Heart left ventricle (tissue), 16 donors: ENCODE measurements around the gene TASP1. TPM values are rescaled to one million over a fixed set of nuclear protein-coding genes. Genes with fewer than 3 reads are reported as not detected.

ENCODE experiments used
- ATAC-seq, 4 donors: fragments of 200-7000 bp; cut with Tn5 transposase; one replicate each; pipeline ENCODE4 v1.9.1; 2020 to 2022; ENCODE audit warnings: moderate library complexity in 4 of 4, mild to moderate bottlenecking in 3 of 4, moderate number of reproducible peaks in 1 of 4
- DNase-seq, 5 donors: peaks; one replicate each; pipeline ENCODE4 v3.0.0-alpha.2; 2020
- H3K27ac ChIP-seq, 12 donors: fragments of 200-600 bp; sonication (generic) in 4 of 12; one replicate each; pipeline versions ENCODE4 v1.5.0 to v1.8.0; 2016 to 2022; ENCODE audit warnings: mild to moderate bottlenecking in 2 of 12
- H3K27me3 ChIP-seq, 9 donors: fragments of 200-600 bp; sonication (generic) in 2 of 9; one replicate each; pipeline versions ENCODE4 v1.5.1 to v1.8.0; 2016 to 2022; ENCODE audit warnings: mild to moderate bottlenecking in 3 of 9
- H3K36me3 ChIP-seq, 9 donors: fragments of 200-600 bp; sonication (generic) in 2 of 9; one replicate each; pipeline versions ENCODE4 v1.5.0 to v1.8.0; 2018 to 2022; ENCODE audit warnings: mild to moderate bottlenecking in 2 of 9
- H3K4me1 ChIP-seq, 12 donors: fragments of 200-600 bp; sonication (generic) in 4 of 12; one replicate each; pipeline versions ENCODE4 v1.5.0 to v1.8.0; 2016 to 2022; ENCODE audit warnings: mild to moderate bottlenecking in 3 of 12
- H3K4me3 ChIP-seq, 12 donors: fragments of 200-600 bp; sonication (generic) in 4 of 12; one replicate each; pipeline versions ENCODE4 v1.5.0 to v1.8.0; 2017 to 2022; ENCODE audit warnings: mild to moderate bottlenecking in 9 of 12, moderate library complexity in 4 of 12
- H3K9me3 ChIP-seq, 12 donors: fragments of 200-600 bp; sonication (generic) in 4 of 12; one replicate each; pipeline versions ENCODE4 v1.5.0 to v1.8.0; 2016 to 2022; ENCODE audit warnings: mild to moderate bottlenecking in 1 of 12
- POLR2A ChIP-seq, 2 donors: fragments of 450-650 bp; IDR thresholded peaks; one replicate each; pipeline ENCODE4 v1.6.1; 2017; ENCODE audit warnings: antibody characterized with exemption in 2 of 2, mild to moderate bottlenecking in 2 of 2, moderate library complexity in 2 of 2
- WGBS, 4 donors: extraction: QIAGEN DNeasy Blood & Tissue Kit in 2 of 4; methylation state at CpG; one replicate each; pipeline versions ENCODE4 v1.1.5 to v1.1.7; 2013 to 2018; 5-methylcytosine and 5-hydroxymethylcytosine counted together
- intact Hi-C, 10 donors: fragments of 100-400 bp; cut with DNase I; formaldehyde crosslinking; loops; one replicate each; pipeline versions ENCODE4 v1.11.1 to v1.14.2; 2022
- polyA plus RNA-seq, 2 donors: library from polyadenylated mRNA; stranded (reverse); fragments of 200-250 nt; gene quantifications; one replicate each; pipeline ENCODE4 v1.2.3, GENCODE V29; 2013
- total RNA-seq, 9 donors: library from RNA; depleted of rRNA in 2 of 9; stranded (reverse); fragments of >200 nt in 2 of 9; fragmentation: NEBNext Ultra II Directional in 3 of 9; extraction: Animal tissue kit (Norgen Biotek cat#: 25700) in 3 of 9; gene quantifications; one replicate each; pipeline versions ENCODE4 v1.1.0 to v1.2.4, GENCODE V29; 2016 to 2023
- TF ChIP-seq, protein P1 (sequence below), 12 donors: fragments of 200-600 bp; sonication (generic) in 4 of 12; IDR thresholded peaks; one replicate each; pipeline versions ENCODE4 v1.5.0 to v1.8.0; 2018 to 2022; ENCODE audit warnings: antibody characterized with exemption in 12 of 12, mild to moderate bottlenecking in 5 of 12
- donor health status: ischemic (EF 13 %, LVEDD 7.1; RV severe dilation, severe dysfunction).
- donor health status: healthy with polysubstance abuse.
- donor health status: DM: no; HTN: yes; CAD: no.
- donor health status: DM: no; HTN: no; CAD: no.
- donor health status: ischemic (EF 25% LVEDD 6.9; RV normal size, moderate dysfunction).
- donor health status: ischemic (EF 25% LVEDD 5.7; RV mildly dilated, moderate dysfunction).
- donor health status: healthy.
- donor health status: DM: yes; HTN: yes; CAD: no.
- donor health status: ischemic (EF 35%, LVEDD 5.7; RV mildly dilated, moderate dysfunction).
- donor health status: nonischemic (EF 11% LVEDD 7.7; RV severe dilation, severe dysfunction).
- donor health status: DM: yes; HTN: yes; CAD: no.
- donor health status: PGD.
- donor health status: ischemic (EF 29% LVEDD 5.4; RV normal size, mild dysfunction).
- donor health status: nonischemic (EF 23%, LVEDD 6.1; RV moderate dilation, normal function).

The TASP1 gene
- total and polyA plus RNA-seq, 11 donors, result 1.6 to 8.6 (median 5.3) TPM

DNA sequence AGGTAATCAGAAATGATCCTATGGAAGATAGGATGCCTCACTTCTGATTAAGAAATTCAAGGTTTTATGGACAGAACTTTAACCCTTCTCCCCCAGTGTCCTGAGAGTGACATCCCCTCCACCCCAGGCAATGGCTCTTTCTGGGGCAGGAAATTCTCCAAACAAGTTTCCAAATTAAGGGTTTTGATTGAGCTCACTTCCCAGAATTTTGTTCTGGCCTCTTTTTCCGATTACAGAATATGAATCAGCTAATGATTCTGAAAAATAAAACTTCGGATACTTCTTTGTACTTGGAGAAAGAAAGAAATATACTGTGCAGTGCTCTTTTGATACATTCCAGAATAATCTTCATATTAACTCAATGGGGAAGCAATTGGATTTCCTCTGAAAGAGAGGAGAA, 32.8 kb upstream of the TASP1 start:
- no peaks in the 10 kb centered on the region for H3K27me3 ChIP-seq
- DNase-seq (no peak), ATAC-seq (peak in 2 of 4 donors; percentile 54)
- TF ChIP-seq POLR2A (IDR thresholded peaks at IDR 0.05), result no peak
- TF ChIP-seq, protein P1, sequence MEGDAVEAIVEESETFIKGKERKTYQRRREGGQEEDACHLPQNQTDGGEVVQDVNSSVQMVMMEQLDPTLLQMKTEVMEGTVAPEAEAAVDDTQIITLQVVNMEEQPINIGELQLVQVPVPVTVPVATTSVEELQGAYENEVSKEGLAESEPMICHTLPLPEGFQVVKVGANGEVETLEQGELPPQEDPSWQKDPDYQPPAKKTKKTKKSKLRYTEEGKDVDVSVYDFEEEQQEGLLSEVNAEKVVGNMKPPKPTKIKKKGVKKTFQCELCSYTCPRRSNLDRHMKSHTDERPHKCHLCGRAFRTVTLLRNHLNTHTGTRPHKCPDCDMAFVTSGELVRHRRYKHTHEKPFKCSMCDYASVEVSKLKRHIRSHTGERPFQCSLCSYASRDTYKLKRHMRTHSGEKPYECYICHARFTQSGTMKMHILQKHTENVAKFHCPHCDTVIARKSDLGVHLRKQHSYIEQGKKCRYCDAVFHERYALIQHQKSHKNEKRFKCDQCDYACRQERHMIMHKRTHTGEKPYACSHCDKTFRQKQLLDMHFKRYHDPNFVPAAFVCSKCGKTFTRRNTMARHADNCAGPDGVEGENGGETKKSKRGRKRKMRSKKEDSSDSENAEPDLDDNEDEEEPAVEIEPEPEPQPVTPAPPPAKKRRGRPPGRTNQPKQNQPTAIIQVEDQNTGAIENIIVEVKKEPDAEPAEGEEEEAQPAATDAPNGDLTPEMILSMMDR (IDR thresholded peaks at IDR 0.05), result no peak
- H3K4me3 ChIP-seq, result no peak overlapping the region
- peaks cover 0 to 14% (median 3%) of the 10 kb centered on the region in 12 donors for H3K4me1 ChIP-seq
- intact Hi-C loops, result no loop called here
- no peaks in the 10 kb centered on the region for H3K9me3 ChIP-seq
- 39 to 56% (median 49%) methylated on average over 2 of the region's 2 CpGs for WGBS, 4 donors
- peak overlapping the region in 8 of 12 donors; percentile 4 to 79 (median 34) for H3K27ac ChIP-seq
- no peaks in the 10 kb centered on the region for H3K36me3 ChIP-seq

DNA sequence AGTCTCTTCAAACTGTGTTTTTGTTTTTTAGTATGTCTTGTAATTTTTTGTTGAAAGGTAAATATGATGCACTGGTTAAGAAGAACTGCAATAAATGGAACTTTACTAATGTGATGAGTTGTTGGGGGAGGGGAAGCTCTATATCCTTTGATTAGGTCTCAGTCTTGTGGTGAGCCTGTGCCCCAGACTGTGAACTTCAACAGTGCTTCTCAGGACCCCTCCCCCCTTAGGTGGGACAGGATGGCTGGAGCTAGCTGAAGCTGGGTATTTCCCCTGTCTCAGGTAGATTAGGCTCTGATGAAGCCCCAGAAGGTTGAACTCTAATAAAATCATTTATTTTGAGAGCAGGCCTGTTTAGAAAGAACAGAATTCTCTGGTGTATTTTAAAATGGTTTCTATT, 31.4 kb upstream of the TASP1 start:
- intact Hi-C loops, result no loop called here
- no peak overlapping the region for H3K27ac ChIP-seq
- H3K4me1 ChIP-seq, result peaks cover 0 to 14% (median 3%) of the 10 kb centered on the region in 12 donors
- H3K27me3 ChIP-seq, result no peaks in the 10 kb centered on the region
- DNase-seq, result no peak
- no peak overlapping the region for H3K4me3 ChIP-seq
- no peak for TF ChIP-seq POLR2A (IDR thresholded peaks at IDR 0.05)
- TF ChIP-seq, protein P1 (IDR thresholded peaks at IDR 0.05), result no peak
- no peaks in the 10 kb centered on the region for H3K9me3 ChIP-seq
- no peaks in the 10 kb centered on the region for H3K36me3 ChIP-seq
- ATAC-seq, result no peak

DNA sequence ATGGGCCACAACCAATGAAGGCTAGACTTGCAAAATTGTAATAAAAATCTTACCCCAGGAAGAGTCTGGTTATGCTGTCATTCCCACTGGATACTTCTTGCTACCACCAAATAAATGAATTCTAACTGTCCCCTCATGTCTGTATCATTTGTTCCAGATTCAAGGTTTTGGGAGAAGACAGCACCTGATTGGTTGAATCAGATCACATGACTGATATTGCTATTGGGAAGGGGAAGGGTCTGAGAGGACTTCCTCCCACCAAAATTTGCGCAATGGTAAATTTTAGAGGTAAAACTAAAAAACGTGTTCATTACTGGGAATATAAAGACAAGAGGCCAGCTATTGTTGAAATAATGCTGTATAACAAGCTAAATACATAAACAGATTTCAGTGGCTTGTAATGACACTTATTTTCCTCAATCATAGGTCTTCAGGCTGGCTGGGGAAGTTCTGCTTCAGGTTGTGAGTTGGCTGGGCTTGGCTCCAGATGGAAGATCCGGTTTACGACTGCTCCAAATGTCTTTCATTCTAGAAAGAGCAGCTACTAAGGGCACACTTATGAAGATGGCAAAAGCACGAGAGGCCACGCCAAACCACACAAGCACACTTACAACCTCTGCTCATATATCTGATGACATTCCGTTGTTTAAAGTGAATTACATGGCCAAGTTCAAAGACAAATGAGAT, 27.1 kb upstream of the TASP1 start:
- Histone ChIP-seq H3K4me3 (no peak overlapping the region), H3K9me3 (no peaks in the 10 kb centered on the region), H3K27ac (no peak overlapping the region), H3K4me1 (peaks cover 0 to 4% (median 0%) of the 10 kb centered on the region in 12 donors), H3K27me3 (no peaks in the 10 kb centered on the region), H3K36me3 (no peaks in the 10 kb centered on the region)
- TF ChIP-seq POLR2A (IDR thresholded peaks at IDR 0.05), result no peak
- TF ChIP-seq, protein P1 (IDR thresholded peaks at IDR 0.05), result no peak
- no peak for ATAC-seq
- DNase-seq, result no peak
- 69 to 78% (median 74%) methylated on average over 7 of the region's 7 CpGs for WGBS, 4 donors
- intact Hi-C loops, result no loop called here

GRCh38 chr20:13661070-13661685, 22.4 kb upstream of the TASP1 start:
- intact Hi-C loops, result no loop called here
- no peaks in the 10 kb centered on the region for H3K36me3 ChIP-seq
- WGBS, 4 donors, result 56 to 63% (median 61%) methylated on average over 11 of the region's 11 CpGs
- H3K4me1 ChIP-seq, result peaks cover 0 to 4% (median 0%) of the 10 kb centered on the region in 12 donors
- H3K27ac ChIP-seq, result no peak overlapping the region
- H3K9me3 ChIP-seq, result no peaks in the 10 kb centered on the region
- no peak for DNase-seq
- no peak for ATAC-seq
- no peaks in the 10 kb centered on the region for H3K27me3 ChIP-seq
- TF ChIP-seq POLR2A (IDR thresholded peaks at IDR 0.05), result no peak
- TF ChIP-seq, protein P1 (IDR thresholded peaks at IDR 0.05), result no peak
- peak overlapping the region in 1 of 12 donors; percentile 31 for H3K4me3 ChIP-seq
